HepG2 (cell line): ENCODE results near the gene DNAJC13. TPM values are rescaled to one million over a fixed set of nuclear protein-coding genes. Genes with fewer than 3 reads are reported as not detected.

ENCODE experiments used
- ATAC-seq: fragments of 200-7000 bp; cut with Tn5 transposase; 3 replicates; pipeline ENCODE4 v1.9.1; 2020; ENCODE audit warnings: mild to moderate bottlenecking, moderate library complexity
- BruUV-seq: library from RNA; stranded (reverse); fragments of 400-500 nt; replicated peaks from 2 replicates; lab custom pipeline; 2021; lab: Mats Ljungman, UMichigan
- CTCF ChIA-PET: fragments of 300-600 bp; formaldehyde crosslinking; extraction: SDS; loops from one replicate; lab custom pipeline; 2021; ENCODE audit warnings: low total read pairs, inconsistent platforms, low intra/inter-chr PET ratio; lab: Yijun Ruan, JAX
- POLR2A ChIA-PET: fragments of 350-600 bp; sonication (Branson Sonifier 250); formaldehyde crosslinking; loops from one replicate; lab custom pipeline; 2020; ENCODE audit warnings: antibody characterized with exemption, inconsistent platforms; lab: Yijun Ruan, JAX
- DNase-seq: peaks from one replicate; pipeline ENCODE4 v3.0.0-alpha.2; 2015; ENCODE audit warnings: low spot score
- FAIRE-seq: peaks from 3 replicates; lab custom pipeline; 2011; peaks lifted over from hg19 to GRCh38; lab: Jason Lieb, UNC
- H2AFZ ChIP-seq: one replicate; pipeline ENCODE4 v1.6.1; 2011; ENCODE audit warnings: low read length, inconsistent platforms
- H3K27ac ChIP-seq: fragments of 300-600 bp; 3 replicates; pipeline ENCODE4 v1.8.0; 2011; ENCODE audit warnings: mixed run types, mild to moderate bottlenecking, mixed read lengths, low read length, inconsistent platforms; ENCODE audit not compliant: insufficient read depth; ENCODE audit errors: extremely low read length
- H3K27me3 ChIP-seq, 2 experiments: fragments of 200-600 bp in 1 of 2; 2 replicates in 1 of 2; 3 replicates in 1 of 2; pipeline versions ENCODE4 v1.6.0 to v1.8.0; 2011; ENCODE audit warnings: low read length in 2 of 2, mild to moderate bottlenecking in 2 of 2, moderate library complexity in 2 of 2, inconsistent platforms in 1 of 2; ENCODE audit not compliant: insufficient read depth in 2 of 2, control insufficient read depth in 1 of 2
- H3K36me3 ChIP-seq, 2 experiments: fragments of 200-600 bp in 1 of 2; replicated peaks in 1 of 2; 2 replicates in 1 of 2; 3 replicates in 1 of 2; pipeline versions ENCODE4 v1.5.1 to v1.8.0; 2011; ENCODE audit warnings: low read length in 2 of 2, inconsistent platforms in 1 of 2; ENCODE audit not compliant: insufficient read depth in 2 of 2, control insufficient read depth in 1 of 2
- H3K4me1 ChIP-seq: 2 replicates; pipeline ENCODE4 v1.5.1; 2012; ENCODE audit warnings: low read length, inconsistent platforms; ENCODE audit not compliant: insufficient read depth
- H3K4me2 ChIP-seq: 2 replicates; pipeline ENCODE4 v1.6.0; 2011; ENCODE audit warnings: low read depth, low read length, inconsistent platforms
- H3K4me3 ChIP-seq, 3 experiments: fragments of 200-600 bp in 1 of 3; sonication (generic), shearing (Covaris generic) in 1 of 3; replicated peaks in 1 of 3; 2 replicates each; pipeline ENCODE4 v1.5.1; 2011 to 2016; ENCODE audit warnings: low read length in 3 of 3, inconsistent platforms in 2 of 3, low read depth in 2 of 3, mild to moderate bottlenecking in 2 of 3, control low read depth in 1 of 3, mixed read lengths in 1 of 3; ENCODE audit not compliant: insufficient read depth in 1 of 3
- H3K79me2 ChIP-seq: one replicate; pipeline ENCODE4 v1.6.1; 2011; ENCODE audit warnings: low read length, inconsistent platforms; ENCODE audit not compliant: insufficient read depth
- H3K9ac ChIP-seq: 2 replicates; pipeline ENCODE4 v1.6.0; 2011; ENCODE audit warnings: mild to moderate bottlenecking, low read depth, low read length, inconsistent platforms; ENCODE audit not compliant: insufficient read depth
- H3K9me3 ChIP-seq: 2 replicates; pipeline ENCODE4 v1.5.1; 2012; ENCODE audit warnings: mild to moderate bottlenecking, low read length
- H4K20me1 ChIP-seq: 2 replicates; pipeline ENCODE4 v1.6.0; 2011; ENCODE audit warnings: inconsistent platforms, mild to moderate bottlenecking, low read length, moderate library complexity; ENCODE audit not compliant: insufficient read depth
- DMAP1 ChIP-seq: IDR thresholded peaks from 2 replicates; pipeline ENCODE4 v1.6.1; 2016
- RNF2 ChIP-seq: fragments of 450-650 bp; conservative IDR thresholded peaks from 2 replicates; pipeline ENCODE4 v1.6.1; 2016; ENCODE audit warnings: low read depth
- ZNF589 ChIP-seq: sonication (generic); formaldehyde crosslinking; conservative IDR thresholded peaks from 2 replicates; pipeline ENCODE4 v1.8.0; 2022; ENCODE audit warnings: mild to moderate bottlenecking, moderate library complexity, missing genetic modification reagents
- ZNF761 ChIP-seq: sonication (generic); formaldehyde crosslinking; conservative IDR thresholded peaks from 2 replicates; pipeline ENCODE4 v1.4.0; 2020; ENCODE audit warnings: mild to moderate bottlenecking, missing genetic modification reagents
- WGBS: methylation state at CpG from one replicate; pipeline ENCODE4 v1.1.6; 2017; ENCODE audit warnings: low lambda C conversion rate; 5-methylcytosine and 5-hydroxymethylcytosine counted together
- in situ Hi-C: cut with HindIII; loops from 2 replicates; pipeline ENCODE4 v1.10.0; 2017; ENCODE audit warnings: low pct_unique_long_range_greater_than_20kb; ENCODE audit not compliant: extremely low pct_ligation_motif_present
- intact Hi-C: fragments of 100-400 bp; cut with micrococcal nuclease; formaldehyde crosslinking; loops from one replicate; pipeline ENCODE4 v1.10.0; 2022; ENCODE audit not compliant: unreplicated experiment
- polyA plus RNA-seq, 8 experiments: library from polyadenylated mRNA; depleted of rRNA in 3 of 8; stranded (reverse) in 7 of 8; unstranded in 1 of 8; fragments of >200 nt; fragmentation: Illumina TruSeq in 4 of 8; extraction: Trizol in 4 of 8; gene quantifications; 2 replicates each; pipeline versions ENCODE4 v1.2.1 to v1.2.3, GENCODE V29; 2011 to 2016; ENCODE audit warnings: low read depth in 4 of 8, missing spikeins in 1 of 8, mixed read lengths in 1 of 8; ENCODE audit not compliant: insufficient read depth in 1 of 8
- total RNA-seq, 5 experiments: library from RNA; depleted of rRNA; stranded (reverse); fragments of >200 nt; fragmentation: Illumina TruSeq; extraction: Trizol; gene quantifications; 2 replicates each; pipeline ENCODE4 v1.2.3, GENCODE V29; 2016; ENCODE audit warnings: low read depth in 1 of 5
- TF ChIP-seq, protein P1 (sequence below): sonication (generic); formaldehyde crosslinking; IDR thresholded peaks from 2 replicates; pipeline ENCODE4 v1.4.0; 2020; ENCODE audit warnings: missing genetic modification reagents, borderline replicate concordance

DNAJC13 gene
- total and polyA plus RNA-seq, 2 of the 13 experiments (the other 11 are each of a cell fraction or from before 2014, with no cell fraction given), result 9.1 to 26.2 TPM

DNA sequence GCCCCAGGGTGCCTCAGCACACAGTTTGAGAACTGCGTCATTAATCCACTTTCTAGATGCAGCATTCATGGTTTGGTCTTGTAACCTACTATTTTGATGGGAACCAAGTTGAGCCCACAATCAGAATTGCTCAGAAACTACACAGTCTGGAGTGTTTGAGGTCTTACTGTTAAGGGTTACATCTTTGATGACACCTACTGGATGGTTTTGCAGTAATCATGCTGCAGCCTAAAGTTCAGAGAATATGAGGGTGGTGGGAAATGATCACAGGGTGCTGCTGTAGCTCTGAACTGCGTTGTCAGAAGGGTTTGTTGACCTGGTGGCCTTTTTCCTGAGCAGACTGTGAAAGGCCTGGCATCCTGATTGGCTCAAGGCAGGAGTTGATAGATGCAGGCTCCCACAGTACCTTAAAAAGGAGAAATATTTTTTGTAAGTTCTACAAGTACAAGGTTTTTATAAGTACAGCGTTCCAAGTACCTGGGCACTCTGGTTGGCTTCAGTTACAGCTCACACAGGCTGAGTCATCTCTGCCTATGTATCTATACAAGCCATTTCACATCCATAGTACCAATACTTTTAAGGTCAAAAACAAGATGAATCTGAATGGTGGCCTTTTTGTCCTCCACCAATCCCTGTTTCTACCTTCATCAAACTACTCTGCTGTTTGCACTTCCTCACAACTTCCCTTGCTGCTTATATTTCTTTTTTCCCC, 119.3 kb downstream of the DNAJC13 start:
- Histone ChIP-seq H3K9ac (no peak overlapping the region), H3K4me2 (no peak overlapping the region), H3K79me2 (no peaks in the 10 kb centered on the region), H3K4me3 (no peak overlapping the region), H3K4me1 (peaks cover 23% of the 10 kb centered on the region), H3K9me3 (no peaks in the 10 kb centered on the region), H2AFZ (no peak overlapping the region), H3K27me3 (no peaks in the 10 kb centered on the region), H3K27ac (peak overlapping the region; percentile 14), H3K36me3 (peaks cover 3 to 25% of the 10 kb centered on the region in 2 experiments), H4K20me1 (no peaks in the 10 kb centered on the region)
- TF ChIP-seq RNF2, result no peak
- TF ChIP-seq ZNF589 (CRISPR knock-in tag), result no peak
- TF ChIP-seq, protein P1, sequence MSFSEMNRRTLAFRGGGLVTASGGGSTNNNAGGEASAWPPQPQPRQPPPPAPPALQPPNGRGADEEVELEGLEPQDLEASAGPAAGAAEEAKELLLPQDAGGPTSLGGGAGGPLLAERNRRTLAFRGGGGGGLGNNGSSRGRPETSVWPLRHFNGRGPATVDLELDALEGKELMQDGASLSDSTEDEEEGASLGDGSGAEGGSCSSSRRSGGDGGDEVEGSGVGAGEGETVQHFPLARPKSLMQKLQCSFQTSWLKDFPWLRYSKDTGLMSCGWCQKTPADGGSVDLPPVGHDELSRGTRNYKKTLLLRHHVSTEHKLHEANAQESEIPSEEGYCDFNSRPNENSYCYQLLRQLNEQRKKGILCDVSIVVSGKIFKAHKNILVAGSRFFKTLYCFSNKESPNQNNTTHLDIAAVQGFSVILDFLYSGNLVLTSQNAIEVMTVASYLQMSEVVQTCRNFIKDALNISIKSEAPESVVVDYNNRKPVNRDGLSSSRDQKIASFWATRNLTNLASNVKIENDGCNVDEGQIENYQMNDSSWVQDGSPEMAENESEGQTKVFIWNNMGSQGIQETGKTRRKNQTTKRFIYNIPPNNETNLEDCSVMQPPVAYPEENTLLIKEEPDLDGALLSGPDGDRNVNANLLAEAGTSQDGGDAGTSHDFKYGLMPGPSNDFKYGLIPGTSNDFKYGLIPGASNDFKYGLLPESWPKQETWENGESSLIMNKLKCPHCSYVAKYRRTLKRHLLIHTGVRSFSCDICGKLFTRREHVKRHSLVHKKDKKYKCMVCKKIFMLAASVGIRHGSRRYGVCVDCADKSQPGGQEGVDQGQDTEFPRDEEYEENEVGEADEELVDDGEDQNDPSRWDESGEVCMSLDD, result no peak
- peak; percentile 3; the same call in 1 of the 2 replicates for TF ChIP-seq DMAP1 (CRISPR knock-in tag)
- 0 out of 2 replicates have a peak, but pooled peaks have one; percentile 31 for TF ChIP-seq ZNF761 (CRISPR knock-in tag)
- DNase-seq (peak; percentile 23), FAIRE-seq (peak; percentile 49), ATAC-seq (peak; percentile 81)
- POLR2A ChIA-PET, result no interaction called here
- CTCF ChIA-PET, result interaction anchor here (1.0 to 2.7 kb wide), 2 partner anchors 19 to 105 kb away, joined by 3 to 33 read pairs; no protein-coding TSS in a partner anchor
- intact Hi-C loops, result loop anchor here (1.0 kb wide), 1 partner anchor 106 kb away; no protein-coding TSS in a partner anchor
- 90% methylated on average over 3 of the region's 3 CpGs for WGBS
- no TSS peak for BruUV-seq
- in situ Hi-C loops, result loop anchor here (5.0 to 25.0 kb wide), 2 partner anchors 101 to 851 kb away; no protein-coding TSS in a partner anchor
